ENCODE measurements around the gene MCM9. TPM values are rescaled to one million over a fixed set of nuclear protein-coding genes. Genes with fewer than 3 reads are reported as not detected.

The MCM9 gene
- total RNA-seq, 1 donor from 2014 or later = 18.0 TPM

DNA sequence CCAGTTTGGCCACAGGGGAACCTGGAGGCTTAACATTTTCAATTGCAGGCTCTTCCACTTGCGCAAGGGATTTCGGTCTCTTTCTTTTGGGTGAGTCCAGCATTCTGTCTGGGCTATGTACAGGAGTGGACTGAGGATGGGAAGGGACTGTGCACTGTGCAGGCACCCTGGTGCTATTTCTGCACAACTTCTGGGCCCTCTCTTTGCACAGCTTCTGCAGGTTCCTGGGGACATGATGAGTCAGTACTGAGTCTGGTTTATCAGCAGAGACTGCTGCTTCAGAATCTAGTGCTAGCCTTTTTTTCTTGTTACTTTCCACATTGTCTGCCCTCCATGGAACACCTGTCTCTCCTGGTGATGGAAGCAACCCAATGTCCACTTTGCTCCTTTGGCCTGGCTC lies 119.5 kb downstream of the MCM9 start:
- no peaks in the 10 kb centered on the region for H3K27me3 Mint-ChIP-seq (ENCODE audit: unreplicated experiment)

DNA sequence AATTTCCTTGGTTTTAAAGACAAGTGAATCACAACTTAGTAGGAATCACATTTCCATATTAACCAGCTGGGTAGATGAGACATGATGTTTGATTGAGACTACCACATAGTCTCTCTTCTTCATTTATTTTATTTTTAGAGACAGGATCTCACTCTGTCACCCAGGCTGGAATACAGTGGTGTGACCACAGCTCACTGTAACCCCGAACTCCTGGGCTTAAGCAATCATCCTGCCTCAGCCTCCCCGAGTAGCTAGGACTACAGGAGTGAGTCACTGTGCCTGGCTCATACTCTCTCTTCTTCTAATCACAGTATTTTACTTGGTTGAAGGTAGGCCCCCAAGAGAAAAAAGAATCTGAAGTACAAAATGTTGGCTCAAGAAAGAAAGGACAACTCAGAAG lies 121.2 kb downstream of the MCM9 start:
- Mint-ChIP-seq H3K36me3 (ENCODE audit: unreplicated experiment) (peaks cover 6% of the 10 kb centered on the region), H3K27me3 (ENCODE audit: unreplicated experiment) (peaks cover 1% of the 10 kb centered on the region), H3K4me1 (ENCODE audit: low read depth, unreplicated experiment) (peaks cover 2% of the 10 kb centered on the region), H3K27ac (ENCODE audit: unreplicated experiment) (no peak overlapping the region), H3K9me3 (ENCODE audit: unreplicated experiment) (peaks cover 2% of the 10 kb centered on the region), H3K4me3 (ENCODE audit: unreplicated experiment) (no peak overlapping the region)
- TF ChIP-seq, protein P1, sequence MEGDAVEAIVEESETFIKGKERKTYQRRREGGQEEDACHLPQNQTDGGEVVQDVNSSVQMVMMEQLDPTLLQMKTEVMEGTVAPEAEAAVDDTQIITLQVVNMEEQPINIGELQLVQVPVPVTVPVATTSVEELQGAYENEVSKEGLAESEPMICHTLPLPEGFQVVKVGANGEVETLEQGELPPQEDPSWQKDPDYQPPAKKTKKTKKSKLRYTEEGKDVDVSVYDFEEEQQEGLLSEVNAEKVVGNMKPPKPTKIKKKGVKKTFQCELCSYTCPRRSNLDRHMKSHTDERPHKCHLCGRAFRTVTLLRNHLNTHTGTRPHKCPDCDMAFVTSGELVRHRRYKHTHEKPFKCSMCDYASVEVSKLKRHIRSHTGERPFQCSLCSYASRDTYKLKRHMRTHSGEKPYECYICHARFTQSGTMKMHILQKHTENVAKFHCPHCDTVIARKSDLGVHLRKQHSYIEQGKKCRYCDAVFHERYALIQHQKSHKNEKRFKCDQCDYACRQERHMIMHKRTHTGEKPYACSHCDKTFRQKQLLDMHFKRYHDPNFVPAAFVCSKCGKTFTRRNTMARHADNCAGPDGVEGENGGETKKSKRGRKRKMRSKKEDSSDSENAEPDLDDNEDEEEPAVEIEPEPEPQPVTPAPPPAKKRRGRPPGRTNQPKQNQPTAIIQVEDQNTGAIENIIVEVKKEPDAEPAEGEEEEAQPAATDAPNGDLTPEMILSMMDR (IDR thresholded peaks at IDR 0.05; ENCODE audit: partially characterized antibody, unreplicated experiment) = no peak
- DNase-seq = no peak

More for the DNA sequence above, 119.5 kb downstream of the MCM9 start:
- H3K4me1 Mint-ChIP-seq (ENCODE audit: low read depth, unreplicated experiment) = no peaks in the 10 kb centered on the region
- H3K27ac Mint-ChIP-seq (ENCODE audit: unreplicated experiment) = no peak overlapping the region
- TF ChIP-seq, protein P1 (IDR thresholded peaks at IDR 0.05; ENCODE audit: partially characterized antibody, unreplicated experiment) = no peak
- peaks cover 2% of the 10 kb centered on the region for H3K9me3 Mint-ChIP-seq (ENCODE audit: unreplicated experiment)
- DNase-seq = no peak
- H3K4me3 Mint-ChIP-seq (ENCODE audit: unreplicated experiment) = no peak overlapping the region
- H3K36me3 Mint-ChIP-seq (ENCODE audit: unreplicated experiment) = peaks cover 11% of the 10 kb centered on the region

DNA sequence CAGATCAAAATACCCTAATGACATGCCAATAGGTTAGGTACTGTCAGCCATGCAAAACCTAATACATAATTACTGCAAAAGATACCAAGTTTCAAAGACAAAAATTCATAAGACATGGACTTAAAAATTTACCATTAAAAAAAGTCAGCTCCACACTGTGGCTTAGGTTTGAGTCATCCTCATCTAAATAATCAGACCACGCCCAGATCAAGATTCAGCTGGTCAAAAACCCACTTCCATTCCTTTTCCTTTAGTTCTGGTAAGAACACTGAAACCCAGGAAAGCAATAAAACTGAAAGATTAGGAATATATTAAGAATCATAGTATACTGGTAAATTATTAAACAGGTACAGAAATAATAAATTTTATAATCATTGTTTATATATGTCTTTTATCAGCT lies 122.0 kb downstream of the MCM9 start:
- Mint-ChIP-seq H3K9me3 (ENCODE audit: unreplicated experiment) (peaks cover 2% of the 10 kb centered on the region), H3K36me3 (ENCODE audit: unreplicated experiment) (peaks cover 6% of the 10 kb centered on the region), H3K4me3 (ENCODE audit: unreplicated experiment) (no peak overlapping the region), H3K27me3 (ENCODE audit: unreplicated experiment) (peaks cover 1% of the 10 kb centered on the region), H3K27ac (ENCODE audit: unreplicated experiment) (no peak overlapping the region), H3K4me1 (ENCODE audit: low read depth, unreplicated experiment) (peaks cover 5% of the 10 kb centered on the region)
- no peak for DNase-seq
- TF ChIP-seq, protein P1 (IDR thresholded peaks at IDR 0.05; ENCODE audit: partially characterized antibody, unreplicated experiment) = no peak

DNA sequence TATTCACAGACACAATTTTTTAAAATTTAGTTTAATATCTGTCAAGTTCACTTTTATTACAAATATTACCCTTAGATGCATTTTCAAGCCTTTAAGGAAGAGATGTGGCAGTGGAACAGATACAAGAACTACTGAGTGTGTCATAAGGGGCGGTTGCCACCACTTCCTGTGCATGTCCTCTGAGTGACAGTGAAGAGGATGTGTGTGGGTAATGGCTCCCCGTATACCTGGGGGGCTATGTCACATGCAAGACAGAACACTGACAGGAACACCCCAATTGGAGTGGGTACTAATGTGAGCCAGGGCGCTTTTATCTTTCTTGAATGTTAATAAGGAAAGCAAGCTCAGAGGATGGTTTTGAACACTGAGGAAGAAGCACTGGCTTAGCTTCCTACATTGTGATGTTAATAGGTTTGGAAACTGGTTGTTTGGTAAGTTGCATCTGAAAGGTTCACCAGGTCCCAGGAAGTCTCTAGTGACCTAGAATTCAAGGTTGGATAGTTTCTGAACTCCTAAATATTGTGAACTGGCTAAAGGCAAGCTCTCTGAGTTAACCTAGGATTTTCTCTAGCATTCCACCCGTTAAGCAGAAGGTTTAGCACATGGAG lies 124.4 kb downstream of the MCM9 start:
- TF ChIP-seq, protein P1 (IDR thresholded peaks at IDR 0.05; ENCODE audit: partially characterized antibody, unreplicated experiment) = no peak
- Mint-ChIP-seq H3K27ac (ENCODE audit: unreplicated experiment) (no peak overlapping the region), H3K9me3 (ENCODE audit: unreplicated experiment) (no peaks in the 10 kb centered on the region), H3K27me3 (ENCODE audit: unreplicated experiment) (peaks cover 1% of the 10 kb centered on the region), H3K4me3 (ENCODE audit: unreplicated experiment) (no peak overlapping the region), H3K36me3 (ENCODE audit: unreplicated experiment) (peaks cover under 1% of the 10 kb centered on the region), H3K4me1 (ENCODE audit: low read depth, unreplicated experiment) (peaks cover 5% of the 10 kb centered on the region)
- no peak for DNase-seq

GRCh38 chr6:118808793-118809638 lies 125.9 kb downstream of the MCM9 start:
- no peak for DNase-seq
- Mint-ChIP-seq H3K4me1 (ENCODE audit: low read depth, unreplicated experiment) (peaks cover 14% of the 10 kb centered on the region), H3K27ac (ENCODE audit: unreplicated experiment) (no peak overlapping the region), H3K36me3 (ENCODE audit: unreplicated experiment) (no peaks in the 10 kb centered on the region), H3K4me3 (ENCODE audit: unreplicated experiment) (no peak overlapping the region), H3K9me3 (ENCODE audit: unreplicated experiment) (peaks cover 5% of the 10 kb centered on the region), H3K27me3 (ENCODE audit: unreplicated experiment) (peaks cover 1% of the 10 kb centered on the region)
- TF ChIP-seq, protein P1 (IDR thresholded peaks at IDR 0.05; ENCODE audit: partially characterized antibody, unreplicated experiment) = no peak
